ENCODE data around the gene KCTD21. TPM values are rescaled to one million over a fixed set of nuclear protein-coding genes. Genes with fewer than 3 reads are reported as not detected.

KCTD21 gene
- total RNA-seq, 1 donor from 2014 or later = 5.2 TPM

DNA sequence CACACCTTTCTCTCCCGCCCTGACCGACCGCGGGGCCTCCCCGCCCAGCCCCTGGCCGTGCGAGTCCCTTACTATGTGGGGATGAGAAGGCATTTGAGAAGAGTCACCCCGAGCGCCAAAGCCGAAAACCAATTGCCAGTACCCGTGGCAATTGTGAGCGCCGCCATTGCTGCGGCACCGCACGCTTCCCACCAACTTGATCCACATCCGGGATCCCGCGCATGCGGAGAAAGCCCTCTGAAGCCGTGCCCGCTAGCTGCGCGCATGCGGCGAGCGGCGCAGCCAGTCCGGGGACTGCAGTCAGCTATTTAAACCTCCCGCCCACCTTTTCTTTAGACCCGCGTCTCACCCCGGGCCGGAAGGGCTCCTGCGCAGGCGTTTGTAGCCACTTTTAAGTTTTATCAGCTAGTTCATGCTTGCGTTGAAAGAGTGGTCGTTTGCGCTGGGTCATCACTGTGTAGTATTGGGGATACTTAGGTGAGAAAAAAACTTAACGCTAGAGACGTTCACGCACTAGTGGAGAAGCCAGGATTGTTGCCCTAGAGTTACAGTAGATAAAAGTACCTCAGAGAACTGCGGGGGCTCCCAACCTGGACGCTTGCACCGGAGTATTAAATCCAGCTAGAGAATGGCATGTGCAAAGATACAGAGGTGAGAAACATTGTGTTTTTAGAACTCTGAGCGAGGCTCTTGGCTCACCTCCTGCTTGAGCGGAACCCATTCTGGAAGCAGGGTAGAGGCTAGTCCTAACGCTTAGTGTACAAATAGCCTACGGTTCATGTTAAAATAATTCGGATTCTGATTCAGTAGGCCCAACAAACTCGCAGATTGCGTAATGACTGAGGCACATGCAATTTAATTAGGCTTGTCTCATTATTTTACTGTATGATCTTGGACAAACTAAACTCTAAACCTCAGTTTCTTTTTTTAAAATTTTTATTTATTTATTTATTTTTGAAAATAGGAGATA, 48.7 kb downstream of the KCTD21 start, which contains the start of gene ALG8:
Gene ALG8 (minus strand): TSS at position 205 of the 970 bp plus-strand sequence. CDS start 38 bp downstream, at position 167.
- H3K4me3 Mint-ChIP-seq = peak within 1 kb of the TSS; percentile 96
- TF ChIP-seq, protein P1, sequence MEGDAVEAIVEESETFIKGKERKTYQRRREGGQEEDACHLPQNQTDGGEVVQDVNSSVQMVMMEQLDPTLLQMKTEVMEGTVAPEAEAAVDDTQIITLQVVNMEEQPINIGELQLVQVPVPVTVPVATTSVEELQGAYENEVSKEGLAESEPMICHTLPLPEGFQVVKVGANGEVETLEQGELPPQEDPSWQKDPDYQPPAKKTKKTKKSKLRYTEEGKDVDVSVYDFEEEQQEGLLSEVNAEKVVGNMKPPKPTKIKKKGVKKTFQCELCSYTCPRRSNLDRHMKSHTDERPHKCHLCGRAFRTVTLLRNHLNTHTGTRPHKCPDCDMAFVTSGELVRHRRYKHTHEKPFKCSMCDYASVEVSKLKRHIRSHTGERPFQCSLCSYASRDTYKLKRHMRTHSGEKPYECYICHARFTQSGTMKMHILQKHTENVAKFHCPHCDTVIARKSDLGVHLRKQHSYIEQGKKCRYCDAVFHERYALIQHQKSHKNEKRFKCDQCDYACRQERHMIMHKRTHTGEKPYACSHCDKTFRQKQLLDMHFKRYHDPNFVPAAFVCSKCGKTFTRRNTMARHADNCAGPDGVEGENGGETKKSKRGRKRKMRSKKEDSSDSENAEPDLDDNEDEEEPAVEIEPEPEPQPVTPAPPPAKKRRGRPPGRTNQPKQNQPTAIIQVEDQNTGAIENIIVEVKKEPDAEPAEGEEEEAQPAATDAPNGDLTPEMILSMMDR (IDR thresholded peaks at IDR 0.05; ENCODE audit: unreplicated experiment) = no peak
- H3K27me3 Mint-ChIP-seq (ENCODE audit: low read depth) = no peaks in the 10 kb centered on the region
- H3K4me1 Mint-ChIP-seq = peaks cover 22% of the 10 kb centered on the region
- peak; percentile 92 to 98 for DNase-seq (ENCODE audit: low spot score in 2 of 2, unreplicated experiment in 2 of 2)
- H3K36me3 Mint-ChIP-seq = peaks cover 25% of the 10 kb centered on the region
- peaks cover 1% of the 10 kb centered on the region for H3K9me3 Mint-ChIP-seq
- H3K27ac Mint-ChIP-seq = peak within 1 kb of the TSS; percentile 95

DNA sequence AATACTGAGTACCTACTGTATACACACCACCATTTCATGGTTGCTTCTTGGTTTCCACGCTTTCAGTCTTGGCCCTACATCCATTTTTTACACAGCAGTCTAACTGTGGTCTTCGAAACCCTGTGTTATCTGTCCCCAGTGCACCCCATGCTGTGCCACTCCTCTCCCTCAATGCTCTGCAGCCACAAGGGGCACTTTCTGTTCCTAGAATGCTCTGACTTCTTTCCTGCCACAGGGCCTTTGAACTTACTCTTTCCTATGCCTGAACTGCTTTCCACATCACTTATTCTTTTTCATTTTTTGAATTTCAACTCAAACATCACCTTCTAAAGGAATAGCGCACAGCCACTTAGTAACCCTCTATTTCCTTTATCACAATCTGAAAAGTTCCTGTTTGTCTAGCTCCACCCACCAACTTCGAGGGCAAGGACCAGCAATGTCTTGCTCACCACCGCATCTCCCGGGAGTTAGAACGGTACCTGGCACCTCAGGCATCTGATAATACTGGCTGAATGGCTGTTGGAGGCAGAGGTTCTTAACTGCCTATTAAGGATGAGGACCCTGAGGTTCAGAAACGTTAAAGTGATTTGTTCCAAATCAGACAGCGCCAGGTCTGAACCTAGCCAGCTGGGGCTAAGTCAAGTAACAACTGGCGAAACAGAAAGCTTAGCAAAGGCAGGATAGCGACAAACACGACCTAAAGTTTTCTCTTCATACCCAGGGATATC, 49.6 kb downstream of the KCTD21 start:
- Mint-ChIP-seq H3K4me1 (peaks cover 22% of the 10 kb centered on the region), H3K27ac (peak overlapping the region; percentile 95), H3K27me3 (ENCODE audit: low read depth) (no peaks in the 10 kb centered on the region), H3K36me3 (peaks cover 29% of the 10 kb centered on the region), H3K9me3 (peaks cover 3% of the 10 kb centered on the region), H3K4me3 (peak overlapping the region; percentile 96)
- no peak for DNase-seq (ENCODE audit: low spot score in 2 of 2, unreplicated experiment in 2 of 2)
- TF ChIP-seq, protein P1 (IDR thresholded peaks at IDR 0.05; ENCODE audit: unreplicated experiment) = no peak

DNA sequence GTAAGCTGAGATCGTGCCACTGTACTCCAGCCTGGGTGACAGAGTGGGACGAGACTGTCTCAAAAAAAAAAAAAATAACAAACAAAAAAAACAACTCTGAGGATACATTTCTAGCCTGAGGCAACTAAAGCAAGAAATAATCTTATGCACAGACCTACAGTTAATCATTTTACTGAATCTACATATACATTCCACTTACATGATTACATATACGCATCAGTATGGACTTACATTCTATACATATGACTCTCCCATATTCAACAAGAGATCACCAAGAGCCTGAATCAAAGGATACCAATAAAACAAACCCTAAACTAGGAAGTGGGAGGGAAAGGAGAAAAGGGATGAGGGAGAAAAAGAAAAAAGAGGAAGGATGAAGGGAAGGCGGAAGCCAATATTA, 50.1 kb downstream of the KCTD21 start:
- H3K4me1 Mint-ChIP-seq = peaks cover 22% of the 10 kb centered on the region

DNA sequence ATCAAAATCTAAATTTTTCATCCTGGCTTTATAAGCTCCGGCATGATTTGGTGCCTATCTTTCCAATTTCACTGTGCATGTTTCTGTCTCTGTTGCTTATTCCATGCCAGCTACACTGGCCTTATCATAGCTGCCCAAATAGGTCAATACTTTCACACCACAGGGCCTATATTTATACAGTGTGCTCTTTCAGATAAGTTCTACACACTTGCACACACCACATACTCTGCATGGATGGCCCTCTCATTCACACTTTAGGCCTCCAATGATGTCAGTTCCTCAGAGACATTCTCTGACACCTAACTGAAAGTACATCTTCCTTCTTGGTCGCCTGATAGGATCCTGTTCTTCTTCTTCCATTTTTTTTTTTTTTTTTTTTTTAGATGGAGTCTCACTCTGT, 56.0 kb downstream of the KCTD21 start:
- Mint-ChIP-seq H3K9me3 (peaks cover 3% of the 10 kb centered on the region), H3K4me1 (peaks cover under 1% of the 10 kb centered on the region), H3K36me3 (peaks cover 20% of the 10 kb centered on the region), H3K4me3 (no peak overlapping the region), H3K27ac (no peak overlapping the region), H3K27me3 (ENCODE audit: low read depth) (no peaks in the 10 kb centered on the region)
- TF ChIP-seq, protein P1 (IDR thresholded peaks at IDR 0.05; ENCODE audit: unreplicated experiment) = no peak
- DNase-seq (ENCODE audit: low spot score in 2 of 2, unreplicated experiment in 2 of 2) = no peak

More for the DNA sequence above, 50.1 kb downstream of the KCTD21 start:
- TF ChIP-seq, protein P1 (IDR thresholded peaks at IDR 0.05; ENCODE audit: unreplicated experiment) = no peak
- no peak for DNase-seq (ENCODE audit: low spot score in 2 of 2, unreplicated experiment in 2 of 2)
- Mint-ChIP-seq H3K27ac (peak overlapping the region; percentile 89), H3K9me3 (peaks cover 3% of the 10 kb centered on the region), H3K27me3 (ENCODE audit: low read depth) (no peaks in the 10 kb centered on the region), H3K4me3 (peak overlapping the region; percentile 96), H3K36me3 (peaks cover 30% of the 10 kb centered on the region)

DNA sequence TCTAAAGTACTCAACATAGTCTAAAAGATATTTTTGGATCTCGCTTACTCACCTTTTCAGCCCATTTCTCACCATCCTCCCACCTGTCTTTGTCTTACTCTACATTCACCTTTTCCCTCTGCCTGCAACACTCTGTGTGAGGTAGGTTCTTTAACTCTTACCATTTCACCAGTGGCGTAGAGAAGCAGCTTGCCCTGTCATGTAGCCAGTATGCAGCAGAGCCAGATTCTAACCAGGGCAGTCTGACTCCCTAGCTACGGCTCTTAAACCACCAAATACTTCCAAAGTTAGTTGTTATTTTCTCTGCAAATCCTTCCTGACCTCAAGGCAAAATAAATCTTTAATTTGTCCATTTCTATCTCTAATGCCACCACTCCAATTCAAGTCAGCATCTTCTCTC, 56.5 kb downstream of the KCTD21 start:
- no peak for DNase-seq (ENCODE audit: low spot score in 2 of 2, unreplicated experiment in 2 of 2)
- Mint-ChIP-seq H3K27ac (no peak overlapping the region), H3K27me3 (ENCODE audit: low read depth) (no peaks in the 10 kb centered on the region), H3K9me3 (peaks cover 3% of the 10 kb centered on the region), H3K4me3 (no peak overlapping the region), H3K36me3 (peaks cover 15% of the 10 kb centered on the region), H3K4me1 (no peaks in the 10 kb centered on the region)
- TF ChIP-seq, protein P1 (IDR thresholded peaks at IDR 0.05; ENCODE audit: unreplicated experiment) = no peak

Data from mesothelial cell of epicardium (in vitro differentiated cells).